Heart right ventricle (tissue), 16 donors: Measurements from ENCODE around the gene RIMBP2. TPM values are rescaled to one million over a fixed set of nuclear protein-coding genes. Genes with fewer than 3 reads are reported as not detected.

Experiments used
- ATAC-seq, 8 donors: fragments of 200-7000 bp; cut with Tn5 transposase; one replicate each; pipeline ENCODE4 v1.9.1; 2020; ENCODE audit warnings: mild to moderate bottlenecking in 8 of 8, moderate library complexity in 8 of 8, moderate number of reproducible peaks in 1 of 8
- DNase-seq, 2 donors: peaks; one replicate each; pipeline ENCODE4 v3.0.0-alpha.2; 2020
- H3K27ac ChIP-seq, 10 donors: fragments of 200-600 bp; sonication (generic) in 2 of 10; one replicate each; pipeline versions ENCODE4 v1.5.0 to v1.8.0; 2020 to 2022; ENCODE audit warnings: mild to moderate bottlenecking in 3 of 10
- H3K27me3 ChIP-seq, 7 donors: fragments of 200-600 bp; one replicate each; pipeline ENCODE4 v1.8.0; 2021 to 2022; ENCODE audit warnings: mild to moderate bottlenecking in 2 of 7
- H3K36me3 ChIP-seq, 9 donors: fragments of 200-600 bp; sonication (generic) in 1 of 9; one replicate each; pipeline versions ENCODE4 v1.5.0 to v1.8.0; 2020 to 2022; ENCODE audit warnings: mild to moderate bottlenecking in 2 of 9
- H3K4me1 ChIP-seq, 9 donors: fragments of 200-600 bp; sonication (generic) in 1 of 9; one replicate each; pipeline versions ENCODE4 v1.5.0 to v1.8.0; 2020 to 2022; ENCODE audit warnings: mild to moderate bottlenecking in 4 of 9
- H3K4me3 ChIP-seq, 10 donors: fragments of 200-600 bp; sonication (generic) in 2 of 10; one replicate each; pipeline versions ENCODE4 v1.5.0 to v1.8.0; 2020 to 2022; ENCODE audit warnings: mild to moderate bottlenecking in 7 of 10, moderate library complexity in 2 of 10
- H3K9me3 ChIP-seq, 11 donors: fragments of 200-600 bp in 10 of 11; sonication (generic) in 2 of 11; one replicate each; pipeline versions ENCODE4 v1.5.0 to v1.8.0; 2013 to 2022; ENCODE audit warnings: mild to moderate bottlenecking in 2 of 11, control low read depth in 1 of 11, moderate library complexity in 1 of 11
- CTCF ChIP-seq, 9 donors: fragments of 200-600 bp; sonication (generic) in 2 of 9; IDR thresholded peaks; one replicate each; pipeline versions ENCODE4 v1.5.0 to v1.8.0; 2021 to 2022; ENCODE audit warnings: antibody characterized with exemption in 9 of 9, mild to moderate bottlenecking in 5 of 9, moderate library complexity in 1 of 9
- WGBS, 2 donors: extraction: QIAGEN DNeasy Blood & Tissue Kit; methylation state at CpG; one replicate each; pipeline ENCODE4 v1.1.7; 2013; ENCODE audit warnings: inconsistent platforms in 1 of 2; 5-methylcytosine and 5-hydroxymethylcytosine counted together
- intact Hi-C, 10 donors: fragments of 100-400 bp; cut with DNase I; formaldehyde crosslinking; loops; one replicate each; pipeline versions ENCODE4 v1.11.1 to v1.14.2; 2022
- polyA plus RNA-seq, 2 donors: library from polyadenylated mRNA; stranded (reverse); fragments of 200-250 nt; gene quantifications; one replicate each; pipeline ENCODE4 v1.2.3, GENCODE V29; 2013
- total RNA-seq, 10 donors: library from RNA; stranded (reverse); fragmentation: NEBNext Ultra II Directional in 3 of 10; extraction: Animal tissue kit (Norgen Biotek cat#: 25700) in 3 of 10; gene quantifications; one replicate each; pipeline versions ENCODE4 v1.2.1 to v1.2.4, GENCODE V29; 2021 to 2023
- donor health status: Arrhythmogenic right ventricular cardiomyopathy.
- donor health status: ischemic (EF 13 %, LVEDD 7.1; RV severe dilation, severe dysfunction).
- donor health status: healthy with polysubstance abuse.
- donor health status: DM: no; HTN: yes; CAD: no.
- donor health status: DM: no; HTN: no; CAD: no.
- donor health status: ischemic (EF 25% LVEDD 6.9; RV normal size, moderate dysfunction).
- donor health status: ischemic (EF 25% LVEDD 5.7; RV mildly dilated, moderate dysfunction).
- donor health status: healthy.
- donor health status: DM: yes; HTN: yes; CAD: no.
- donor health status: Ischemic cardiomyopathy.
- donor health status: ischemic (EF 35%, LVEDD 5.7; RV mildly dilated, moderate dysfunction).
- donor health status: nonischemic (EF 11% LVEDD 7.7; RV severe dilation, severe dysfunction).
- donor health status: DM: yes; HTN: yes; CAD: no.
- donor health status: PGD.
- donor health status: ischemic (EF 29% LVEDD 5.4; RV normal size, mild dysfunction).
- donor health status: nonischemic (EF 23%, LVEDD 6.1; RV moderate dilation, normal function).

The RIMBP2 gene
- total and polyA plus RNA-seq, 12 donors, result 0.01 to 0.17 (median 0.05) TPM; not detected in 9

- intact Hi-C loops, result no loop called here
- H3K36me3 ChIP-seq, result no peaks in the 10 kb centered on the region
- H3K27ac ChIP-seq, result no peak overlapping the region
- no peak overlapping the region for H3K4me3 ChIP-seq
- WGBS, 2 donors, result 73 to 80% methylated on average over 10 of the region's 10 CpGs
- TF ChIP-seq CTCF (IDR thresholded peaks at IDR 0.05), result no peak
- peaks cover 0 to 10% (median 0%) of the 10 kb centered on the region in 7 donors for H3K27me3 ChIP-seq
- H3K4me1 ChIP-seq, result peaks cover 0 to 12% (median 4%) of the 10 kb centered on the region in 9 donors
- peaks cover 0 to 4% (median 0%) of the 10 kb centered on the region in 11 donors for H3K9me3 ChIP-seq
- DNase-seq, result no peak
- no peak for ATAC-seq
Observed at GRCh38 chr12:130490674-130491073, 225.4 kb downstream of the RIMBP2 start.

GRCh38 chr12:130489293-130489692 lies 226.8 kb downstream of the RIMBP2 start:
- ATAC-seq (no peak), DNase-seq (no peak)
- Histone ChIP-seq H3K27ac (no peak overlapping the region), H3K9me3 (peaks cover 0 to 4% (median 0%) of the 10 kb centered on the region in 11 donors), H3K27me3 (peaks cover 0 to 20% (median 0%) of the 10 kb centered on the region in 7 donors), H3K4me1 (peaks cover 0 to 12% (median 4%) of the 10 kb centered on the region in 9 donors), H3K36me3 (no peaks in the 10 kb centered on the region), H3K4me3 (no peak overlapping the region)
- WGBS, 2 donors, result 84 to 87% methylated on average over 7 of the region's 7 CpGs
- no peak for TF ChIP-seq CTCF (IDR thresholded peaks at IDR 0.05)
- intact Hi-C loops, result no loop called here

GRCh38 chr12:130488358-130488710 lies 227.8 kb downstream of the RIMBP2 start:
- H3K36me3 ChIP-seq, result no peaks in the 10 kb centered on the region
- WGBS, 2 donors, result 44 to 47% methylated on average over 5 of the region's 5 CpGs

GRCh38 chr12:130487636-130488357 lies 228.3 kb downstream of the RIMBP2 start:
- WGBS, 2 donors, result 79 to 82% methylated on average over 11 of the region's 11 CpGs
- ATAC-seq, result no peak
- intact Hi-C loops, result no loop called here

More at GRCh38 chr12:130488358-130488710, 227.8 kb downstream of the RIMBP2 start:
- no peak for DNase-seq
- Histone ChIP-seq H3K4me1 (peaks cover 0 to 12% (median 4%) of the 10 kb centered on the region in 9 donors), H3K9me3 (peaks cover 0 to 4% (median 0%) of the 10 kb centered on the region in 11 donors), H3K4me3 (no peak overlapping the region), H3K27me3 (peaks cover 0 to 25% (median 4%) of the 10 kb centered on the region in 7 donors), H3K27ac (no peak overlapping the region)
- TF ChIP-seq CTCF (IDR thresholded peaks at IDR 0.05), result no peak
- no peak for ATAC-seq
- intact Hi-C loops, result no loop called here

More at GRCh38 chr12:130487636-130488357, 228.3 kb downstream of the RIMBP2 start:
- peaks cover 0 to 4% (median 0%) of the 10 kb centered on the region in 11 donors for H3K9me3 ChIP-seq
- peaks cover 0 to 28% (median 4%) of the 10 kb centered on the region in 7 donors for H3K27me3 ChIP-seq
- no peak overlapping the region for H3K27ac ChIP-seq
- TF ChIP-seq CTCF (IDR thresholded peaks at IDR 0.05), result no peak
- no peak for DNase-seq
- no peaks in the 10 kb centered on the region for H3K36me3 ChIP-seq
- peaks cover 0 to 12% (median 4%) of the 10 kb centered on the region in 9 donors for H3K4me1 ChIP-seq
- no peak overlapping the region for H3K4me3 ChIP-seq
